T47D (cell line): Measurements from ENCODE around the gene CCR3.

ENCODE experiments used
- DNase-seq, 2 experiments: peaks; one replicate each; pipeline versions ENCODE4 v3.0.0 to v3.0.0-alpha.2; 2011 to 2012; ENCODE audit warnings: low read depth in 1 of 2, low spot score in 1 of 2
- JUND ChIP-seq: IDR thresholded peaks from 2 replicates; pipeline ENCODE4 v1.6.1; 2012; ENCODE audit warnings: low read depth
- in situ Hi-C: cut with HindIII; loops from 2 replicates; pipeline ENCODE4 v1.10.0; 2016; ENCODE audit warnings: low sequenced_read_pairs, low pct_unique_long_range_greater_than_20kb

The CCR3 gene

DNA sequence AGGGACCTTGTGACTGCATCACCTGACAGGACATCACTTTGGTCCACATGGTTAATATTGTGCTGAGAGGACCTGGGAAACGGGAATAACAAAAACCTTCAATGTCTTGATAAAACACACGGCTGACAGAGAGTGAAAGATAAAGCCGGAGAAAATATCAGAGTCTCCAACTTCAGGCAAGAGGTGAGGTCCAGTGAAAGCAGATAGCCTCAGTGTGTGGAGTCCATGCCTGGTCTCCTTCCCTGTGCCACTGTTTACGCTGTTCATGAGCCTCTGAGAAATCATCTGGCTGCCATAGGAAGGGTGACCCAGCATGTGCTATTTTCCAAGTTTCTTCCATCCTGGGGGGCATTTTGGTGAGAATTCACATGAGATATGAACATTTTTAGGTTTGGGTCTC, 39.8 kb downstream of the CCR3 start:
- TF ChIP-seq JUND, result no peak
- in situ Hi-C loops, result no loop called here
- no peak for DNase-seq

DNA sequence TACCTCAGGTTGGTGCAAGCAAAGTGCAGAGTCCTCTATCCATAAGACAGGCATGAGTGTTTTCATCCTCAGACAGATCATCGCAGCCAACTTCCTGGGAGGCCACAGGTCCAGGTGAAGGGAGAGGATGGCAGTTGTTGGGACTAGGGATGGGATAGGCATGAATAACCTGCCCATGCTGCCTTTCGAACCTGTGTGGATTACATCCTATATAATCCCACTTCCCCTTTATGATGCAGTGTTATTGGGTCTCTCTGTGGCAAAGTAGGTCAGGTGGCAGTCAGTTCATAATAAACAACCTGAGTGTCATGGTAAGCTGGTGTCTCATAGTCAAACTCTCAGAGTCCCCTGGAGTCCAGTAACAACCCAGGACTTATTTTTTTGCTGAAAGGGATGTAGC, 40.4 kb downstream of the CCR3 start:
- DNase-seq, result no peak
- in situ Hi-C loops, result no loop called here
- TF ChIP-seq JUND, result no peak

DNA sequence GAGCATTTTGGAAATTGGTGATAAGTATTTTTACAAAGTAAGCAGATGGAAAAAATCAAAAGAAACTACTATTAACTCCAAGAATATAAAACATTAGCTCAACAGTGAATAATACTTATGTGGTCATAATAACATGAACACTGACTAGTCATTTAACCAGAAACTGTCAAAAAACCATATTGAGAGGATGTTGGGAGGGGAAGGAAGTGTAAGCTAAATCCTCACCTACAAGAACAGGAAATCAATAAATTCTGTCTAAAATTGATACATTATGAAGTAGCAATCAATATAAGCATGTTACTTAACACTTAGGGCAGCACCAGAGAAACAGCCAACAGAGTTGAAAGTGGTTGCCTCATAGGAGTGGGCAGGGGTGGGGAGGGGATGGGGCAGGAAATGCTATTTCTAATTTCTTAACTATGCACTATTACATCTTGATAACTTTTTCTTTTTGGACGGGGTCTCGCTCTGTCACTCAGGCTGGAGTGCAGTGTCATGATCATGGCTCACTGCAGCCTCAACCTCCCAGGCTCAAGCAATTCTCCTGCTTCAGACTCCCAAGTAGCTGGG, 41.7 kb downstream of the CCR3 start:
- no peak for DNase-seq
- in situ Hi-C loops, result no loop called here
- TF ChIP-seq JUND, result no peak

DNA sequence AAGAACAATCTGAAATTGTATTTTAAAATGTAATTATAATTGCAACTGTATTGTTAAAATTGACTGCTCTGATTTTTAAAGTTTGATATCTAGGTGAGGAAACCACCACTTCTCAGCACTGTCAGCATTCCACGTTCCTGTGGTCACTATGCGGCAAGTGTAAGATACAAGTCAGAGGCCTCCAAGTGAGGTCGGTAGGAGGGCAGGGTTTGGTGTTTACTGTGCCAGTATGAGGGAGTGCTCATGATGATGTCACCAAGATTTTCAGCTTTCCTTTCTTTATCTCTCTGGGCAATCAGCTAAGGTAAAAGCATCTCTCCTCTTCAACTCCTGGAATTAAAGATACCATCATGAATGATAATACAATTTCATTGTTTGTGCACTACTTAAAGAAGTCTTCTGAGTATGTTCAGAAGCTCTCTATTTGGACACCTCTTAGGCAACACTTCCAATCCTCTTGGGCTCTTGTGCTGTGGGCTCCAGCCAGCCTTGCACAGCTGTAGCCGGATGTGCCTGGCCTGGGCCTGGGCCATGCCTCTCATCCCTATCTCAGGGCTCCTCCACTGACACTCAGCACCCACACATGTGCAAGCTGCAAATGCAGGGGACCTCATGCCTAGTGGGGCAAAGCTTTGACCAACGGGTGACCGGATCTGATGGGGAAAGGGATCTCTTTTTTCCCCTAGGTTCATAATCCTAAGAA, 42.9 kb downstream of the CCR3 start:
- in situ Hi-C loops, result no loop called here
- no peak for DNase-seq
- no peak for TF ChIP-seq JUND

DNA sequence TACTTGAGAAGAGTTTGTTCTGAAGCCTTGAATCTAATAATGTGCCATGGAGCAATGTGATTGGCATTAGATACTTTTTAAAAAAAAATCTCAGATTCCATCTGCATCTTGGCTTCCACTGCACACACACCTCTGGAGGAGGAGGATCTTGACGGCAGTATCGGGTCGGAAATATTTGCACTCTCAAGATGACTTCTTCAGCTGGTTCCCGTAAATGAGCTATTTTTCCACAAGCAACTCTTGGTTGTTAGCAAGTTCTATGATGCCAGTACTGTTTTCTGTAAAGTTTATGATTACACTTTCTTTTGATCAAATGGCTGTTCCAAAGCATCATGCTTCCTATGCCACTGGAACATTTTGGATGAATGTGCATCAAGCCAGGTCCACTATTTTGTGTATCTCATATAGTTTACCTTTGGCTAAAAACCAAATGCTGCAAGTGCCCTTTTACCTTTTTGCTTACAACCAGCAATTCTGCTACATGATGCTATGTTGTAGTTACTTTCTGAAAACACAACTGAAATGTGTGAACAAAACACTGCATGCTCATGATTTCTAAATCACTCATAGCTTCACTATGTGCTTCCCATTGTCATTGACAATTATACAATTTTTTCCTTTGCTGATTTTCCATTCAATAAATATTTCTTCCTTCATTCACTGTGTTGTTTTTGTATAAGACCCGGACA, 43.8 kb downstream of the CCR3 start:
- in situ Hi-C loops, result no loop called here
- no peak for DNase-seq
- TF ChIP-seq JUND, result no peak

DNA sequence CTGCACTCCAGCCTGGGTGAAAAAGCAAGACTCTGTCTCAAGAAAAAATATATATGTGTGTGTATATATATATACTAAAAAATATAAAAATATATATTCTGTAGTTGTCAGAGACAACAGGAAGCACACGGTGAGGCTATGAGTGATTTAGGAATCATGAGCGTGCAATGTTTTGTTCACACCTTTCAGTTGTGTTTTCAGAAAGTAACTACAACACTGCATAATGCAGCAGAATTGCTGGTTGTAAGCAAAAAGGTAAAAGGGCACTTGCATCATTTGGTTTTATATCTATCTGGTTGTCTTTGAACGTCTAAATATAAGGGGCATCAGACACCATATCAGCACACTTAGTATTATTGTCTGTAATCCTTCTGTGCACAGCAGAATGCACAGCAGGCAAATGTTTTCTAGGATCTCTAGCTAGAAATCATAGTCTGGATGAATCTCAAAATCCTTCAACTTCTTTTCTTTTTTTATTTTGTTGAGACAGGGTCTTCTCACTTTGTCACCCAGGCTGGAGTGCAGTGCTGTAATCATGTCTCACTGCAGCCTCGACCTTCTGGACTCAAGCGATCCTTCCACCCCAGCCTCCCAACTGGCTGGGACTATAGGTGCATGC, 44.8 kb downstream of the CCR3 start:
- in situ Hi-C loops, result no loop called here

DNA sequence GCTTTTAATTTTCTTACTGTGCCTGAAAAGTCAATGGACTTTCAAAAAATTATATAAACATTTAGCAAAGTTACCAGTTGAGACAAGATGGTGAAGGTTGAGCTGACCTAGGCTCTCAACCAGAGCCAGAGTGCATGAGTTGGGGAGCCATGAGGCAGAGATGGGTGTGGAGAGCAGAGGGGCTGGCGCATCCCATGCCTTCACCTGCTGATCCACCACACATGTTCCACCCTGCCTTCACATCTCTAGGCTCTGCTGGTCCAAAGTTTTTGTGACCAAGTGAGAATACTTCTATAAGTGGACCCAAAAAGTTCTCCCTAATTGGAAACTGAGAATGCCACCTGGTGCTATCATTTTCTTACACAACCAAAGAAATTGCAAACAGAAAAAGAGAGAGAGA, 47.3 kb downstream of the CCR3 start:
- no peak for DNase-seq
- TF ChIP-seq JUND, result no peak
- in situ Hi-C loops, result no loop called here

More for the DNA sequence above, 44.8 kb downstream of the CCR3 start:
- DNase-seq, result no peak
- no peak for TF ChIP-seq JUND

DNA sequence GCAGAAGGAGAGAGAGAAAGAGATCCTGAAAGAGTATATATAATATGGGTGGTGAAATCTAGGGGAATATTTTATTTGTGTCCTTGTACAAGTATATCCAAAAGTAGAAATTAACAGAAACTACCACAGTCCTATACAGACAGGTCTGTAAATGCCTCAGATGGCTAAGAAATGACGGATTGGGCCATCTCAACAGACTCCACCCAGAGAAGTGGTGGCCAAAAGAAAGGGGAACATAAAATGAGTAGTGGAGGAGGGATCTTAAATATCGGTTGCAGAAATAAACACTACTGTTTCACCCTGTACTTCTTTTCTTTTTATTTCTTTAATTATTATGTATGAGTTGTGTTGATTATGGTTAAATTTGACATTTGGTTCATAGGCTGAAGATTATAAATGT, 47.7 kb downstream of the CCR3 start:
- TF ChIP-seq JUND, result no peak
- DNase-seq, result no peak
- in situ Hi-C loops, result no loop called here

DNA sequence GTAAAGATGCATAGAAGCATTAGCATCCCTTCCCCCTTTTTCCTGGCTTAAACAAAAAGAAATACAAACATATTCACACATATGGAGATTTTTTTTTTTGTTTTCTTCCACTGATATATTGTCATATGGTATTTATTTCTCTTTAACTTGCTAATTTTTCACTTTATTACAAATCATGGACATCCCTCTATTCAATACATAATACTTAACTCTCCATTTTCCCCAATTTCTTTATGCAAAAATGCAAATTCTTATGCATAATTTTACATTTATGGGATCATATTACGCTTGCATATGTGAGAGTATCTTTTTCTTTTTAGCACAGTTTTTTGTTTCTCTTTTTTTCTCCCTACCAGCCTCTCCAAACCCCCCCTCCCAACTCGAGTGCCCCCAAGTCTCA, 48.8 kb downstream of the CCR3 start:
- DNase-seq, result no peak
- in situ Hi-C loops, result no loop called here
- TF ChIP-seq JUND, result no peak

DNA sequence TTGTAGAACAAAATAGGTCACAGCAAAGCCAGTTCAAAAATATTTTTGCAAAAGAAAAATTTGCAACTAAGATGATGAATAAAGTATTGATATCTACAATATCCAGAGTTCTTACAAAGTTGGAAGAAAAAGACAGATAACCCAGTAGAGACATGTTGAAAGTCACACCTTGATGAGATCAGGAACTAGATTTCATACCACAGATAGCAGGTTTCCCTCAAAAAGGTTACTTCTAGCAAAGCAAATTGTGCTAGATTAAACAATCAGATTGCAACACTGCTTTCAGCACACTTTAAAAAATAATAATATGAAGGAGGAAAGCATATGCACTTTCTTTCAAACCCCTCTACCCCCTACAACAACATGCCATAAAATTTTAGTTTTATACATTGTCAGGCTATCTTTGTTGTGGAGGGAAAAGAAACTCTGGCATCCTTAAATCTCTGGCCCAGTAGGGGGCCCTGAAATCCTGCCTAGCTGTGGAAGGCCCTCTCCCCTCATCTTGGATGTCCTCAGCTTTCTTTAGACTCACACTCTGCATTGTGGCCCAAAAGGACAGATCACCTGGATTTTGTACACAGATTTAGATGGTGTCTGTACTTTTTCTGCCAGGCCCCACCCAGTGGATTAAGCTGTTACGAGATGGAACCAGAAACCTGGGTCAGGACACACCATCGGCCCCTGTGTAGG, 50.9 kb downstream of the CCR3 start:
- DNase-seq, result no peak
- TF ChIP-seq JUND, result no peak
- in situ Hi-C loops, result no loop called here

DNA sequence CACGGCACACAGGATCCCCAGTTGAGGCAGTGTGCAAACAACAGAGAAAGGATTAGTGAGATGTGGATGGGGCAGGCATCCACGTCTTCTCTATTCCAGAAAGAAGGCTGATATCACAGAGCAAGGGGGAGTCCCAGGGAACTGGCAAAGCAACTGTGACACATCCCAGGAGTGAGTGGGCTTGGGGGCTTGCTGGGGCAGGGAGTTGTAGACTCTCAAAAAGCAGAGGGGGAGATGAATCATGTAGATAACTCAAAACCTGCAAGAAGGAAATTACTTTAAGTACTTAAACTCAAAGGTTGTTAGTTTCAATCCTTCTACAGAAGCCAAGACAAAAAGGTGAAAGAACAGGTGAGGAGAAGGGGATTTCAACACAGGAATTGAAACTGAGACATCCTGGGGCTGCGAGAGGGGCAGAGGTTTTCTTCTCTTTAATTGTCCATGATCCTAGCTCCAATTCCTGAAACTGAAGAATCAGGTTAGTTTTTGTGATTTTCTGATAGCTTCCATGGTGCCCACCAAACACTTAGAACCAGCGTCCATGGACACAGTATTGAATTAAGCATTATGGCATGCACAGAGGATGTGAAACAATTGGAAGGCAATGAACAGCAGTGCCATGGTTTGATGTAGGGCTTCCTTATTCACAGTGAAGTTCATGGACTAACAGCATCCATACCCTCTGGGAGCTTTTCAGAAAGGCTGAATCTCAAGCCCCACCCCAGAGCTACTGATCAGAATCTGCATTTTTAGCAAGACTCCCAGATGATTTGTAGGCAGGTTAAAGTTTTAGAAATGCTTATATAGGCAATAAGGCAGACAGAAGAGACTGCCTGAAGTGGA, 52.0 kb downstream of the CCR3 start:
- DNase-seq, result no peak
- TF ChIP-seq JUND, result no peak
- in situ Hi-C loops, result no loop called here

DNA sequence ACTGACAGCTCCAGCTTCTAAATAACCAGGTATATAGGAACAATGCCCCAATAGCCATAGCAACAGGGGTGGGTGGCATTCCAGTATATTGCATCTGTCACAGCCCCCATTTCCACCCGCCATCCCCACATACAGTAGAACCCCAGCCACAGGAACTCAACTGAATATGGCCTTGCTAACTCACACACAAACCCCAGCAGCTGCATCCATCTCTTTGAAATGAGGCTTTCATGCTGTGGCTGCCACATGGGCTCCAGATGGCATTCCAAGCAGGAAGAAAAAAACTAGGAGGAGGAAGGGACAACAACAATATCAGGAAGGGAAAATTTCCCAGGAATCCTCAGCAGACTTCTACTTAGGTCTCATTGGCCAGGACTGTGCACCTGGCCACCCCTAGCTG, 54.6 kb downstream of the CCR3 start:
- DNase-seq, result no peak
- in situ Hi-C loops, result no loop called here
- no peak for TF ChIP-seq JUND
